Spleen (tissue), 11 donors: ENCODE measurements around the gene NPAS2. TPM values are rescaled to one million over a fixed set of nuclear protein-coding genes. Genes with fewer than 3 reads are reported as not detected.

Experiments used
- DNase-seq: peaks from one replicate; pipeline ENCODE4 v3.0.0-alpha.2; 2020
- H3K27ac ChIP-seq, 8 donors: fragments of 200-600 bp; sonication (generic) in 7 of 8; 1 replicate in 4 of 8; 2 replicates in 4 of 8; pipeline versions ENCODE4 v1.5.0 to v1.8.0; 2016 to 2021; ENCODE audit warnings: inconsistent platforms in 4 of 8, mild to moderate bottlenecking in 4 of 8, moderate library complexity in 1 of 8
- H3K27me3 ChIP-seq, 7 donors: fragments of 200-600 bp; sonication (generic) in 6 of 7; replicated peaks in 1 of 7; 1 replicate in 4 of 7; 2 replicates in 3 of 7; pipeline versions ENCODE4 v1.5.0 to v1.8.0; 2016 to 2021; ENCODE audit warnings: inconsistent platforms in 3 of 7, mild to moderate bottlenecking in 1 of 7
- H3K36me3 ChIP-seq, 6 donors: fragments of 200-600 bp; sonication (generic) in 5 of 6; 1 replicate in 4 of 6; 2 replicates in 2 of 6; pipeline versions ENCODE4 v1.5.0 to v1.8.0; 2016 to 2021; ENCODE audit warnings: inconsistent platforms in 2 of 6
- H3K4me1 ChIP-seq, 6 donors: fragments of 200-600 bp; sonication (generic) in 5 of 6; 1 replicate in 3 of 6; 2 replicates in 3 of 6; pipeline versions ENCODE4 v1.5.0 to v1.8.0; 2016 to 2021; ENCODE audit warnings: inconsistent platforms in 3 of 6
- H3K4me3 ChIP-seq, 8 donors: fragments of 200-600 bp; sonication (generic) in 7 of 8; 1 replicate in 4 of 8; 2 replicates in 4 of 8; pipeline versions ENCODE4 v1.5.0 to v1.8.0; 2016 to 2021; ENCODE audit warnings: inconsistent platforms in 4 of 8, mild to moderate bottlenecking in 4 of 8, moderate library complexity in 2 of 8
- H3K9me3 ChIP-seq, 8 donors: fragments of 200-600 bp; sonication (generic) in 7 of 8; 1 replicate in 4 of 8; 2 replicates in 4 of 8; pipeline versions ENCODE4 v1.5.0 to v1.8.0; 2016 to 2021; ENCODE audit warnings: inconsistent platforms in 4 of 8
- POLR2A ChIP-seq, 3 donors: fragments of 450-650 bp; IDR thresholded peaks; one replicate each; pipeline ENCODE4 v1.5.1; 2017; ENCODE audit warnings: antibody characterized with exemption in 3 of 3, mild to moderate bottlenecking in 1 of 3
- POLR2AphosphoS5 ChIP-seq, 3 donors: sonication (generic); formaldehyde crosslinking; IDR thresholded peaks; one replicate each; pipeline ENCODE4 v1.5.1; 2017; ENCODE audit warnings: antibody characterized with exemption in 3 of 3
- WGBS, 5 donors: extraction: QIAGEN DNeasy Blood & Tissue Kit in 3 of 5; methylation state at CpG; one replicate each; pipeline versions ENCODE4 v1.1.5 to v1.1.7; 2013 to 2018; 5-methylcytosine and 5-hydroxymethylcytosine counted together
- intact Hi-C: fragments of 100-400 bp; cut with DNase I; formaldehyde crosslinking; loops from one replicate; pipeline ENCODE4 v1.15.0; 2023; ENCODE audit warnings: low total_unique reads
- polyA plus RNA-seq, 3 donors: library from polyadenylated mRNA; stranded (reverse); fragments of 200-250 nt; gene quantifications; one replicate each; pipeline ENCODE4 v1.2.1, GENCODE V29; 2013
- total RNA-seq, 7 donors: library from RNA; depleted of rRNA in 3 of 7; stranded (reverse); fragments of >200 nt in 3 of 7; fragmentation: NEBNext Ultra II Directional in 4 of 7; extraction: Animal tissue kit (Norgen Biotek cat#: 25700) in 4 of 7; gene quantifications; one replicate each; pipeline versions ENCODE4 v1.1.0 to v1.2.1, GENCODE V29; 2016 to 2021
- TF ChIP-seq, protein P1 (sequence below), 11 experiments: fragments of 200-600 bp in 7 of 11; fragments of 450-650 bp in 4 of 11; sonication (generic) in 4 of 11; IDR thresholded peaks in 8 of 11; conservative IDR thresholded peaks in 3 of 11; 1 replicate in 7 of 11; 2 replicates in 4 of 11; pipeline versions ENCODE4 v1.4.0 to v1.8.0; 2016 to 2021; ENCODE audit warnings: antibody characterized with exemption in 11 of 11, inconsistent platforms in 4 of 11, mild to moderate bottlenecking in 1 of 11
- donor health status: healthy with polysubstance abuse.
- donor health status: DM: no; HTN: no; CAD: no; lungs with moderate emphysema.
- donor health status: DM: no; HTN: no; CAD: no.
- donor health status: Bipolar disorder and iron deficiency.
- donor health status: healthy.
- donor health status: DM: no; HTN: no; CAD: no.
- donor health status: DM: yes; HTN: yes; CAD: no.

NPAS2 gene
- total and polyA plus RNA-seq, 10 donors = 2.4 to 24.1 (median 8.4) TPM

DNA sequence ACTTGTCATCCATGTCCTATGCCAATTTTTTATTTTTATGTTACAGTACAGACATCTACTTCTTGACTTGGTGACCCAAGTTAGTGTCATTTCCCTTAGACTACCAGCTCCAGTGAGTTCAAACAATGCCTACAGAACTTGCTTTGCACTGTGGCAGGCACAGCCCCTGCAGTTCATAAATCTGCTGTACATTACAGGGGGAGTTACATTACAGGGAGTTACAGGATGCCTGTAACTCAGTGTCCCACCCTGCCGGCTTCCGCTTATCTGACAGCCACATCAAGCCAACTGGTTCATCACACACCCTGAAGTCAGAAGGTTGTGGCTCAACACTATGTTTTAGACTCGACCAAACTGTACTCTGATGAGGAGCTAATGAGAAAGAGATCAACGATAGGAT lies 7.8 kb upstream of the NPAS2 start:
- H3K27me3 ChIP-seq = peaks cover 0 to 21% (median 0%) of the 10 kb centered on the region in 7 donors
- H3K36me3 ChIP-seq = no peaks in the 10 kb centered on the region
- H3K9me3 ChIP-seq = no peaks in the 10 kb centered on the region
- no peak overlapping the region for H3K27ac ChIP-seq
- 71 to 79% (median 73%) methylated on average over 4 of the region's 4 CpGs for WGBS, 5 donors
- DNase-seq = no peak
- TF ChIP-seq POLR2AphosphoS5 (IDR thresholded peaks at IDR 0.05) (no peak), POLR2A (IDR thresholded peaks at IDR 0.05) (no peak)
- TF ChIP-seq, protein P1, sequence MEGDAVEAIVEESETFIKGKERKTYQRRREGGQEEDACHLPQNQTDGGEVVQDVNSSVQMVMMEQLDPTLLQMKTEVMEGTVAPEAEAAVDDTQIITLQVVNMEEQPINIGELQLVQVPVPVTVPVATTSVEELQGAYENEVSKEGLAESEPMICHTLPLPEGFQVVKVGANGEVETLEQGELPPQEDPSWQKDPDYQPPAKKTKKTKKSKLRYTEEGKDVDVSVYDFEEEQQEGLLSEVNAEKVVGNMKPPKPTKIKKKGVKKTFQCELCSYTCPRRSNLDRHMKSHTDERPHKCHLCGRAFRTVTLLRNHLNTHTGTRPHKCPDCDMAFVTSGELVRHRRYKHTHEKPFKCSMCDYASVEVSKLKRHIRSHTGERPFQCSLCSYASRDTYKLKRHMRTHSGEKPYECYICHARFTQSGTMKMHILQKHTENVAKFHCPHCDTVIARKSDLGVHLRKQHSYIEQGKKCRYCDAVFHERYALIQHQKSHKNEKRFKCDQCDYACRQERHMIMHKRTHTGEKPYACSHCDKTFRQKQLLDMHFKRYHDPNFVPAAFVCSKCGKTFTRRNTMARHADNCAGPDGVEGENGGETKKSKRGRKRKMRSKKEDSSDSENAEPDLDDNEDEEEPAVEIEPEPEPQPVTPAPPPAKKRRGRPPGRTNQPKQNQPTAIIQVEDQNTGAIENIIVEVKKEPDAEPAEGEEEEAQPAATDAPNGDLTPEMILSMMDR (IDR thresholded peaks at IDR 0.05 in 8 of 11, conservative IDR thresholded peaks at IDR 0.05 in 3 of 11) = no peak
- no peak overlapping the region for H3K4me3 ChIP-seq
- intact Hi-C loops = no loop called here
- peaks cover 0 to 3% (median 0%) of the 10 kb centered on the region in 6 donors for H3K4me1 ChIP-seq

DNA sequence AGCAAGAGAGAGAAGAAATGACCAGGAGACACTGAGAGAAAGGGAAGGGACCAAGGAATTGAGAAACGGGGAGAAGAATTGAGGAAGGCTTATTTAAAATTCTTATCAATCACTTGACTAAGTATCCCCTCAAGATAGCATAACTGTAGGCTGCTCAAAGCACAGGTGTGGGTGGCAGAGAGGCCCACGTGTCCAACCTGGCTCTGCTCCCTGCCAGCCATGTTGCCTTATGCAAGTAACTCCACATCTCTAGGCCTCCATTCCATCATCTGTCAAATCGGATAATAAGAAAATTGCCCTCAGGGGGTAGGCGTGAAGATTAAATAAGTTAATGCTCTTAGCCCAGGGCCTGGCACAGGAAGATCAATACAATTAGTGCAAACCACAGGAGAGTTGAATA lies 7.4 kb upstream of the NPAS2 start:
- Histone ChIP-seq H3K27ac (no peak overlapping the region), H3K4me1 (peaks cover 0 to 3% (median 0%) of the 10 kb centered on the region in 6 donors), H3K27me3 (peaks cover 0 to 26% (median 0%) of the 10 kb centered on the region in 7 donors), H3K4me3 (no peak overlapping the region), H3K9me3 (no peaks in the 10 kb centered on the region), H3K36me3 (no peaks in the 10 kb centered on the region)
- 81 to 94% (median 87%) methylated on average over 4 of the region's 4 CpGs for WGBS, 5 donors
- intact Hi-C loops = no loop called here
- DNase-seq = no peak
- TF ChIP-seq POLR2AphosphoS5 (IDR thresholded peaks at IDR 0.05) (no peak), POLR2A (IDR thresholded peaks at IDR 0.05) (no peak)
- TF ChIP-seq, protein P1 (IDR thresholded peaks at IDR 0.05 in 8 of 11, conservative IDR thresholded peaks at IDR 0.05 in 3 of 11) = no peak

DNA sequence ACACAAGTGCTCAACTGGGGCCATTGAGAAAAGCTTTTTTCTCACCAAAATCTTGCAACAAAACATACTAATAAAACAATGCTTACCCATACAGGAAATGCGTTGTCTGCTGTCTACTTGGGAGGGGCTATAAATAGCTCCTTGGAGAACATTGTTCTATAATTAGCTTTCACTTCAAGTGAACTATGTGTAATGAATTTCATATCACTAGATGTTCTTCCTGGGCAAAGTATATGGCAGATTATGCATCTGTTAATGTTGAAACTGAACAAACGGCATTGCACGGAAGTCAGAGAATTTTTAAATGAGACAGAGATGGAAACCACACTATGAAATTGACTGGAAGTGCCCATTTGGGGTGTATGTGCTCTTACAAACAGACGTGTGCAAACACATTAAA lies 6.4 kb upstream of the NPAS2 start:
- Histone ChIP-seq H3K4me3 (no peak overlapping the region), H3K4me1 (peaks cover 0 to 8% (median 4%) of the 10 kb centered on the region in 6 donors), H3K27ac (no peak overlapping the region), H3K9me3 (no peaks in the 10 kb centered on the region), H3K36me3 (no peaks in the 10 kb centered on the region), H3K27me3 (peaks cover 0 to 35% (median 3%) of the 10 kb centered on the region in 7 donors)
- intact Hi-C loops = no loop called here
- WGBS, 5 donors = 43 to 50% (median 49%) methylated on average over 4 of the region's 4 CpGs
- TF ChIP-seq, protein P1 (IDR thresholded peaks at IDR 0.05 in 8 of 11, conservative IDR thresholded peaks at IDR 0.05 in 3 of 11) = no peak
- TF ChIP-seq POLR2A (IDR thresholded peaks at IDR 0.05) (no peak), POLR2AphosphoS5 (IDR thresholded peaks at IDR 0.05) (no peak)
- no peak for DNase-seq

DNA sequence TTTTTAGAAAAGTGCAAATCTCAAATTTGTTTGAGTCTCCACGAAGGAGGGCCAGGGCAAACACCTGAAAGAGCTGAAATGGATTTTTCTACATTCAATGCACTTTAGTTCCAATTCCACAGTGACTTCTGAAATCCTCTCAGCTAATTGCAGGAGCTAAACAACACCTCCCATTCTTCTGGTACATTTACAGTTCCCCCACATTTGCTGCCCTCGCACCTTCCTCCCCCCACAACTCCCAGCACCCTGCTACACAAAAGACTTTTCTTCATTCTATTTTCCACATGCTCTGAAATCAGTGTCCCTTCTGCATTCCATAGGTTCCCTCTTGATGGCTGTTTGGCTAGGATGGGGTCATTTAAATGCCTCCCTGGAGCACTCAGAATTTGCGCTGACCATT lies 5.9 kb upstream of the NPAS2 start:
- no peak overlapping the region for H3K27ac ChIP-seq
- DNase-seq = no peak
- WGBS, 5 donors = 78 to 95% (median 88%) methylated on average over 3 of the region's 3 CpGs
- TF ChIP-seq, protein P1 (IDR thresholded peaks at IDR 0.05 in 8 of 11, conservative IDR thresholded peaks at IDR 0.05 in 3 of 11) = no peak
- TF ChIP-seq POLR2A (IDR thresholded peaks at IDR 0.05) (no peak), POLR2AphosphoS5 (IDR thresholded peaks at IDR 0.05) (no peak)
- no peak overlapping the region for H3K4me3 ChIP-seq
- no peaks in the 10 kb centered on the region for H3K9me3 ChIP-seq
- peaks cover 0 to 13% (median 9%) of the 10 kb centered on the region in 6 donors for H3K4me1 ChIP-seq
- peaks cover 0 to 40% (median 8%) of the 10 kb centered on the region in 7 donors for H3K27me3 ChIP-seq
- no peaks in the 10 kb centered on the region for H3K36me3 ChIP-seq
- intact Hi-C loops = no loop called here
